ENCODE results near the gene CAPN2.

CAPN2 gene

DNA sequence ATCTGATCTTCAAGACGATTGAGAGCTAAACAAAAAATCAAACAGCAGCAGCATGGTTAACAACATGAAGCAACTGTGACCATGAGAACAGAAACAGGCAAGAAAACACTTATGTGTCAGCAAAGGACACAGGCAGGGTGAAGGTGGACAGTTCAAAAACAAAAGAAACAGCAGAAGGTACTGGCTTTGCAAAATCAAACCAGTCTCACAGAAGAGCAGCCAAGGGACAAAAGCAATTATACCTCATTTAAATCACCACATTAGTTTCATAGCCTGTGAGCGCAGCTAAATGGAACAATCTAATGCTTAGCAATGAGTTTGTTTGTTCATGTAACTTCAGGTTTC lies 59.1 kb downstream of the CAPN2 start:
- H3K4me3 ChIP-seq (ENCODE audit: insufficient read length, low read depth) = no peak overlapping the region
- no peak overlapping the region for H3K9ac ChIP-seq (ENCODE audit: insufficient read length, low read depth)
- H3K27me3 ChIP-seq (ENCODE audit: insufficient read depth, insufficient read length) = no peaks in the 10 kb centered on the region
- TF ChIP-seq YY1 (IDR thresholded peaks at IDR 0.05; ENCODE audit: insufficient read depth, insufficient read length) (no peak), ZNF274 (IDR thresholded peaks at IDR 0.05; ENCODE audit: low read depth, low read length) (no peak), SUZ12 (IDR thresholded peaks at IDR 0.05; ENCODE audit: extremely low read depth, insufficient read depth, insufficient read length) (no peak)
- H3K36me3 ChIP-seq (ENCODE audit: insufficient read depth, insufficient read length, low read length) = peaks cover 78% of the 10 kb centered on the region
- H3K4me1 ChIP-seq (ENCODE audit: insufficient read depth, insufficient read length) = peaks cover 10% of the 10 kb centered on the region
- DNase-seq (ENCODE audit: low read depth, low spot score) = no peak
- H3K9me3 ChIP-seq (ENCODE audit: insufficient read depth, low read length) = no peaks in the 10 kb centered on the region

DNA sequence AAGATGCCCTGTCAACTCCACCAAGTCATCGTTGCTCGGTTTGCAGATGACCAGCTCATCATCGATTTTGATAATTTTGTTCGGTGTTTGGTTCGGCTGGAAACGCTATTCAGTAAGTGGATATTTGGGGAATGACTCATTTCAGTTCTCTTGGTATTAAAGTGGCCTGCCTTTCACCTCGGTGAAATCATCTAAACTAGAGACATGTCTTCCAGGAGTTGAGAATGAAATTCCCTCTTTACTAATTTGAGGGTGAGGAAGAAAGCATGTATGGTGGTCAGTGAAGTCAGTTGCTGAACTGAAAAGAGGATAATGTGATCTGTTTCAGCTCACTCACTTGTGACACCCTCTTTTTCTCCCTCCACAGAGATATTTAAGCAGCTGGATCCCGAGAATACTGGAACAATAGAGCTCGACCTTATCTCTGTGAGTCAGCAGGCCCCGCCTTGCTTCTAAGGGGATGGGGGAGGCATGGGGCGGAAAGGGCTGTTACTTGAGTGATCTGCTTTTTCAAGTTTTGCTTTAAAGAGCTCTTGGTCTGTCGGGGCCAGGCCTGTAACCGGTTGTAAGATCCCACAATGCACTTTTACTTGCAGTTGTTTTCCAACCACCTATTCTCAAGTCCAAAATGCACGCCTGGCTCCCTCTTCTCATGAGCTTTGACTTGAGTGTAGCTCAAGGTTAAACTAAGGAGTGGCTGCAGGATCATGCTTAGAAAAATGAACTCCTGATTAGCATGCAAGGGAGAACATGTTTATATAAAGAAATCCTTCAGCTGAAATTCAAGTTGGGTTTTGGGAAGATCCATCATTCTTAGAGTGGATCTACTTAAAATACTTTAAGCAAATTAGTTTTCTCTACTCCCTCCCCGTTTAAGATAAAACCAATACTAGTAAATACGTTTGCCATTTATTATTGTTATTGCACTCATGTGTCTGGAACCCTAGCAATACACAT lies 59.8 kb downstream of the CAPN2 start:
- peak; percentile 59 for DNase-seq (ENCODE audit: low read depth, low spot score)
- TF ChIP-seq SUZ12 (IDR thresholded peaks at IDR 0.05; ENCODE audit: extremely low read depth, insufficient read depth, insufficient read length) (no peak), YY1 (IDR thresholded peaks at IDR 0.05; ENCODE audit: insufficient read depth, insufficient read length) (no peak), ZNF274 (IDR thresholded peaks at IDR 0.05; ENCODE audit: low read depth, low read length) (no peak)
- H3K9ac ChIP-seq (ENCODE audit: insufficient read length, low read depth) = no peak overlapping the region
- H3K36me3 ChIP-seq (ENCODE audit: insufficient read depth, insufficient read length, low read length) = peaks cover 77% of the 10 kb centered on the region
- H3K27me3 ChIP-seq (ENCODE audit: insufficient read depth, insufficient read length) = no peaks in the 10 kb centered on the region
- H3K4me3 ChIP-seq (ENCODE audit: insufficient read length, low read depth) = no peak overlapping the region
- H3K4me1 ChIP-seq (ENCODE audit: insufficient read depth, insufficient read length) = peaks cover 10% of the 10 kb centered on the region
- no peaks in the 10 kb centered on the region for H3K9me3 ChIP-seq (ENCODE audit: insufficient read depth, low read length)

DNA sequence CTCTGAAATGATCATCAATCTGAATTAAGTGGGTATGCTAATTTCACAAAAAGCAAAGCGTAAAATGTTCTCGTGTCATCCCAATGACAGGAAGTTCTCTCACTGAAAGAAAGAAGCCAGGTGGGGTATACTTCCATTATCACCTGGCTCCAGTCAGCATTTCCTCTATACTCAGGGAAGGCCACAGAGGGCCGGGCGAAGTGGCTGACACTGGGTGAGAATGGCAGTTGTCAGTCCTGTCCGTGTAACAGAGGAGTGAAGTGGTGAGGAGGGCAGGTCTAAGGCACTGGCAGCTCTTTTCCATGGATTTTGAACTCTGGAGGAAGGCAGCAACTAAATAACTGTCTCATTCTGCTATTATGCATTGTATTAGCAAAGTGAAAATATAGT lies 60.4 kb downstream of the CAPN2 start:
- no peak for TF ChIP-seq SUZ12 (IDR thresholded peaks at IDR 0.05; ENCODE audit: extremely low read depth, insufficient read depth, insufficient read length)
- TF ChIP-seq ZNF274 (IDR thresholded peaks at IDR 0.05; ENCODE audit: low read depth, low read length) = no peak
- H3K36me3 ChIP-seq (ENCODE audit: insufficient read depth, insufficient read length, low read length) = peaks cover 82% of the 10 kb centered on the region
- H3K4me3 ChIP-seq (ENCODE audit: insufficient read length, low read depth) = no peak overlapping the region
- no peaks in the 10 kb centered on the region for H3K27me3 ChIP-seq (ENCODE audit: insufficient read depth, insufficient read length)
- no peak overlapping the region for H3K9ac ChIP-seq (ENCODE audit: insufficient read length, low read depth)
- no peaks in the 10 kb centered on the region for H3K9me3 ChIP-seq (ENCODE audit: insufficient read depth, low read length)
- DNase-seq (ENCODE audit: low read depth, low spot score) = no peak
- H3K4me1 ChIP-seq (ENCODE audit: insufficient read depth, insufficient read length) = peaks cover 10% of the 10 kb centered on the region

DNA sequence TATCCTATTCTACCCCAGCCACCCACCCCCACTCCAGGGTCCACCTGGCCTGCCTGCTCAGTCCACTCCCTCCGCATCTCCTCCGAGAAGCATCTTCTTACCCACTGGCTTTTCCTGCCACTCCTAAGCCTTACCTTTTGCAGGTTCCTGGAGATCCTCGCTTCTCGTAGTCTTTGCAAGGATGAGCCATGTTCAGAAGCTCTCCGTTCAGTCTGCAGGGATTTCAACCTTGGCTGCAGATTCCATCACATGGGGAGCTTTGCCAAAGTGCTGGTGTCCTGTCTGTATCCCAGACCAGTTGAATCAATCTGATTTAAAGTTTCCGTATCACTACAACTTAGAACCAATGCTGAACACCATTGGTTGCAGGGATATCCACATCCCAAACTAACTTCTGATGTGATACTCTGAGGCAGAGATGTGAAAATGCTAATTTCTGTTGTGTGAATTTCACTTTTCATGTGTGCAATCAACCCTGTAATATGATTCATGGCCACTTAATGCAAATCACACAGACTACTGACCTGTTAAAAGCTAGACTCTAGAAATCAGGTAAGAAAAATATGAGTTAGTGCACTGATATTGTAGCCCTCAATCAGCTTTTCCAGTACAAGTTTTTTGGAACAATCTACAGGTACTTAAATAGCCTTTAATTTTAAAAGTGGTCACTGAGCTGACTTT lies 61.9 kb downstream of the CAPN2 start:
- no peak for DNase-seq (ENCODE audit: low read depth, low spot score)
- TF ChIP-seq ZNF274 (IDR thresholded peaks at IDR 0.05; ENCODE audit: low read depth, low read length) (no peak), YY1 (IDR thresholded peaks at IDR 0.05; ENCODE audit: insufficient read depth, insufficient read length) (no peak), SUZ12 (IDR thresholded peaks at IDR 0.05; ENCODE audit: extremely low read depth, insufficient read depth, insufficient read length) (no peak)
- Histone ChIP-seq H3K9me3 (ENCODE audit: insufficient read depth, low read length) (no peaks in the 10 kb centered on the region), H3K9ac (ENCODE audit: insufficient read length, low read depth) (no peak overlapping the region), H3K4me1 (ENCODE audit: insufficient read depth, insufficient read length) (peaks cover 10% of the 10 kb centered on the region), H3K36me3 (ENCODE audit: insufficient read depth, insufficient read length, low read length) (peaks cover 90% of the 10 kb centered on the region), H3K4me3 (ENCODE audit: insufficient read length, low read depth) (no peak overlapping the region), H3K27me3 (ENCODE audit: insufficient read depth, insufficient read length) (no peaks in the 10 kb centered on the region)

DNA sequence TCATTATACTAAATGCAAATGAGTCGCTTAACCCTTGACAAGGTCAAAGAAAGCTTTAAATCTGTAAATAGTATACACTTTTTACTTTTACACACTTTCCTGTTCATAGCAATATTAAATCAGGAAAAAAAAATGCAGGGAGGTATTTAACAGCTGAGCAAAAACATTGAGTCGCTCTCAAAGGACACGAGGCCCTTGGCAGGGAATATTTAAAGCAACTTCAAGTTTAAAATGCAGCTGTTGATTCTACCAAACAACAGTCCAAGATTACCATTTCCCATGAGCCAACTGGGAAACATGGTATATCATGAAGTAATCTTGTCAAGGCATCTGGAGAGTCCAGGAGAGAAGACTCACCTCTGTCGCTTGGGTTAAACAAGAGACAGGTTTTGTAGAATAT lies 62.7 kb downstream of the CAPN2 start:
- Histone ChIP-seq H3K4me1 (ENCODE audit: insufficient read depth, insufficient read length) (peaks cover 10% of the 10 kb centered on the region), H3K9ac (ENCODE audit: insufficient read length, low read depth) (no peak overlapping the region), H3K27me3 (ENCODE audit: insufficient read depth, insufficient read length) (no peaks in the 10 kb centered on the region), H3K9me3 (ENCODE audit: insufficient read depth, low read length) (no peaks in the 10 kb centered on the region), H3K4me3 (ENCODE audit: insufficient read length, low read depth) (no peak overlapping the region), H3K36me3 (ENCODE audit: insufficient read depth, insufficient read length, low read length) (peaks cover 90% of the 10 kb centered on the region)
- TF ChIP-seq YY1 (IDR thresholded peaks at IDR 0.05; ENCODE audit: insufficient read depth, insufficient read length) = no peak
- no peak for TF ChIP-seq ZNF274 (IDR thresholded peaks at IDR 0.05; ENCODE audit: low read depth, low read length)
- TF ChIP-seq SUZ12 (IDR thresholded peaks at IDR 0.05; ENCODE audit: extremely low read depth, insufficient read depth, insufficient read length) = no peak
- no peak for DNase-seq (ENCODE audit: low read depth, low spot score)

DNA sequence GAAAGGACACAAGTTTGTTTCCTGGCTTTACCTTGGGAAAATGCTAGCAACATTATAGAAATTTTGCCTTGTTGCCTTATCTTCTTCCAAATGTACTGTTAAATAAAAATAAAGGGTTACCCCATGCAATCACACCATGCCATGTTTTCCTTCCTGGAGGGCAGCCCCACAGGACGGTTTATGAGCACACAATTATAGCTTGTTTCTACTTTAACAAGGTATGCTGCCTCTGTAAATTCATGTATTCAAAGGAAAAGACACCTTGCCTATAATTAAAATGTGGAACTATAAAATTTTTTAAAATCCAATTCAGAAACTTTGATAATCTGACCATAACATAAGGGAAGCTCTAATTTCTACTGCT lies 63.4 kb downstream of the CAPN2 start:
- no peak overlapping the region for H3K4me3 ChIP-seq (ENCODE audit: insufficient read length, low read depth)
- no peak for DNase-seq (ENCODE audit: low read depth, low spot score)
- H3K27me3 ChIP-seq (ENCODE audit: insufficient read depth, insufficient read length) = no peaks in the 10 kb centered on the region
- H3K36me3 ChIP-seq (ENCODE audit: insufficient read depth, insufficient read length, low read length) = peaks cover 89% of the 10 kb centered on the region
- no peaks in the 10 kb centered on the region for H3K9me3 ChIP-seq (ENCODE audit: insufficient read depth, low read length)
- no peak overlapping the region for H3K9ac ChIP-seq (ENCODE audit: insufficient read length, low read depth)
- TF ChIP-seq SUZ12 (IDR thresholded peaks at IDR 0.05; ENCODE audit: extremely low read depth, insufficient read depth, insufficient read length) (no peak), YY1 (IDR thresholded peaks at IDR 0.05; ENCODE audit: insufficient read depth, insufficient read length) (no peak), ZNF274 (IDR thresholded peaks at IDR 0.05; ENCODE audit: low read depth, low read length) (no peak)
- H3K4me1 ChIP-seq (ENCODE audit: insufficient read depth, insufficient read length) = peaks cover 10% of the 10 kb centered on the region

DNA sequence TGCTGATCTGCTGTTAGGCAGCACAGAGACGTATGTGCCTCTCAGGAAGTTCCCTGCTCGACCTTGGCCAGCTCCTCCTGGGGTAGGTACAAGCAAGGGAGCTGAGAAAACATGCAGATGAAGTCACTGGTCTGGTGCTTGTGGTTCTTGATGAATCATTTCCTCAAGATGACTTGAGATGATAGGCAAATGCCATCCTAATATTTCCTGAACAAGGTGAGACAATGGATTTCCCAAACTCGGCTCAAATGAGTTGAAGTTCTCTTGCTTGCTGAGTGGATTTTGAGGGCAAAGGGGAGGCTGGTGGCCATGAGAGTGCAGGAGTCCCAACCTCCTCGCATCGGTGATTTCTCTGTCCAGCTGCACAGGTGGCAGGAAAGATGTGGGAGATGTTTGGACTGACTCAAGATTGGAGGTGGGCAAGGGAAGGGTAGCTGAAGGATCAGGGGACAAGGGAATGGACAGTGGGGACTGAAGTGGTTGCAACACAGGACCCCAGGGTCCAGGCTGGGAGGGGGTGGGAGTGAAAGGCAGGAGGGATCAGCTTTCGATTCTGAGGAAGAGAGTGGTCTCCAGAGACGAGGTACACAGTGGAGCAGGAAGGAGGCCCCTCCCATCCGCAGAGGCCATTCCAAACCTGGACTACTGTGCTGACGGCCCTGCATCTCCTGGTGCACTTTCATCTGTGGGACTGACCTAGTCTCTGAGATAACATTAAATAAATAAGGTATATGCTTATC lies 63.9 kb downstream of the CAPN2 start:
- DNase-seq (ENCODE audit: low read depth, low spot score) = no peak
- Histone ChIP-seq H3K36me3 (ENCODE audit: insufficient read depth, insufficient read length, low read length) (peaks cover 84% of the 10 kb centered on the region), H3K4me3 (ENCODE audit: insufficient read length, low read depth) (no peak overlapping the region), H3K9me3 (ENCODE audit: insufficient read depth, low read length) (no peaks in the 10 kb centered on the region), H3K9ac (ENCODE audit: insufficient read length, low read depth) (no peak overlapping the region), H3K4me1 (ENCODE audit: insufficient read depth, insufficient read length) (peaks cover 6% of the 10 kb centered on the region), H3K27me3 (ENCODE audit: insufficient read depth, insufficient read length) (no peaks in the 10 kb centered on the region)
- TF ChIP-seq ZNF274 (IDR thresholded peaks at IDR 0.05; ENCODE audit: low read depth, low read length) (no peak), SUZ12 (IDR thresholded peaks at IDR 0.05; ENCODE audit: extremely low read depth, insufficient read depth, insufficient read length) (no peak), YY1 (IDR thresholded peaks at IDR 0.05; ENCODE audit: insufficient read depth, insufficient read length) (no peak)

All from NT2/D1 (cell line).